ENCODE results near the gene IZUMO2. TPM values are rescaled to one million over a fixed set of nuclear protein-coding genes. Genes with fewer than 3 reads are reported as not detected.

IZUMO2 gene
- total RNA-seq, 4 donors from 2014 or later = not detected

- ATAC-seq (ENCODE audit: low FRiP score) = no peak
- no peak for DNase-seq (ENCODE audit: low spot score)
- TF ChIP-seq CTCF (IDR thresholded peaks at IDR 0.05) = no peak
Measured at GRCh38 chr19:50204081-50204428, 41.0 kb upstream of the IZUMO2 start.

- ATAC-seq (ENCODE audit: low FRiP score) (peak; percentile 95), DNase-seq (ENCODE audit: low spot score) (peak; percentile 42)
- no peak for TF ChIP-seq CTCF (IDR thresholded peaks at IDR 0.05)
Measured at GRCh38 chr19:50203281-50204080, 40.4 kb upstream of the IZUMO2 start, which contains the start of gene MYH14. MYH14 (plus strand) TSS chr19:50203622; CDS start chr19:50210366, 6,744 bp downstream.

- no peak for TF ChIP-seq CTCF (IDR thresholded peaks at IDR 0.05)
- DNase-seq (ENCODE audit: low spot score) = no peak
- no peak for ATAC-seq (ENCODE audit: low FRiP score)
Measured at GRCh38 chr19:50202962-50203280, 39.8 kb upstream of the IZUMO2 start.

- ATAC-seq (ENCODE audit: low FRiP score) (no peak), DNase-seq (ENCODE audit: low spot score) (no peak)
- TF ChIP-seq CTCF (IDR thresholded peaks at IDR 0.05) = no peak
Measured at GRCh38 chr19:50202386-50202785, 39.3 kb upstream of the IZUMO2 start.

- no peak for ATAC-seq (ENCODE audit: low FRiP score)
- no peak for DNase-seq (ENCODE audit: low spot score)
- TF ChIP-seq CTCF (IDR thresholded peaks at IDR 0.05) = no peak
Measured at GRCh38 chr19:50199259-50199555, 36.1 kb upstream of the IZUMO2 start.

GRCh38 chr19:50198431-50199258, 35.6 kb upstream of the IZUMO2 start:
- ATAC-seq (ENCODE audit: low FRiP score) (no peak), DNase-seq (ENCODE audit: low spot score) (no peak)
- TF ChIP-seq CTCF (IDR thresholded peaks at IDR 0.05) = no peak

- no peak for TF ChIP-seq CTCF (IDR thresholded peaks at IDR 0.05)
- DNase-seq (ENCODE audit: low spot score) = no peak
- ATAC-seq (ENCODE audit: low FRiP score) = no peak
Measured at GRCh38 chr19:50197348-50197747, 34.3 kb upstream of the IZUMO2 start.
